SH-SY5Y (cell line): ENCODE results near the gene CDK1.

ENCODE experiments used
- GATA2 ChIP-seq: IDR thresholded peaks from 2 replicates; pipeline ENCODE4 v1.6.1; 2011; ENCODE audit warnings: mild to moderate bottlenecking, low read depth, low read length
- GATA3 ChIP-seq: IDR thresholded peaks from 2 replicates; pipeline ENCODE4 v1.6.1; 2011; ENCODE audit warnings: low read depth, mild to moderate bottlenecking, low read length, moderate library complexity

- TF ChIP-seq GATA2 (no peak), GATA3 (no peak)
Measured at GRCh38 chr10:60821656-60822055, 43.4 kb downstream of the CDK1 start.
